ENCODE data around the gene KSR2. TPM values are rescaled to one million over a fixed set of nuclear protein-coding genes. Genes with fewer than 3 reads are reported as not detected.

Gene KSR2
- total and polyA plus RNA-seq, 2 donors (not counting 3 experiments of a cell fraction or from before 2014, with no cell fraction given) = 2.1 to 5.2 TPM

- Histone ChIP-seq H3K4me1 (ENCODE audit: control insufficient read depth, extremely low read depth, insufficient read depth, low read length) (no peaks in the 10 kb centered on the region), H3K9me1 (replicated peaks; ENCODE audit: control insufficient read depth, extremely low read depth, insufficient read depth, low read length) (no peaks in the 10 kb centered on the region), H3K79me2 (ENCODE audit: control insufficient read depth, insufficient read depth, low read length) (no peaks in the 10 kb centered on the region), H4K20me1 (replicated peaks; ENCODE audit: control insufficient read depth, extremely low read depth, insufficient read depth, low read length) (no peaks in the 10 kb centered on the region), H2AFZ (ENCODE audit: low read depth, low read length) (no peak overlapping the region), H3K36me3 (ENCODE audit: control insufficient read depth in 2 of 2, extremely low read depth in 1 of 2, insufficient read depth in 2 of 2, low read length in 2 of 2) (no peaks in the 10 kb centered on the region), H3K9me3 (replicated peaks; ENCODE audit: control insufficient read depth, insufficient read depth, low read length) (no peaks in the 10 kb centered on the region), H3K27me3 (ENCODE audit: control insufficient read depth in 2 of 2, insufficient read depth in 2 of 2, low read length in 2 of 2) (no peaks in the 10 kb centered on the region), H3K9ac (replicated peaks; ENCODE audit: extremely low read depth, insufficient read depth, low read length) (no peak overlapping the region), H3K4me2 (ENCODE audit: insufficient read depth, low read length) (no peak overlapping the region), H3K27ac (ENCODE audit: insufficient read depth, low read depth, low read length) (no peak overlapping the region), H3K4me3 (replicated peaks in 1 of 3; ENCODE audit: insufficient read depth in 1 of 3, low read depth in 1 of 3, low read length in 3 of 3) (no peak overlapping the region)
- no TSS peak for BruUV-seq (replicated peaks)
- DNase-seq (ENCODE audit: low read depth, low spot score) = no peak
- dilution Hi-C loops (cut with MboI; ENCODE audit: extremely low pct_ligation_motif_present, low sequenced_read_pairs) (no loop called here), intact Hi-C loops (cut with micrococcal nuclease) (no loop called here)
- no peak for FAIRE-seq
- POLR2A ChIA-PET = no interaction called here
- CTCF ChIA-PET = interaction anchor here (0.6 to 4.8 kb wide), 6 partner anchors 15 to 504 kb away, joined by 3 to 50 read pairs (median 15); partner anchors contain the start of gene SUDS3
- TF ChIP-seq MYC (IDR thresholded peaks at IDR 0.05; ENCODE audit: low read depth, low read length) (no peak), POLR2A (IDR thresholded peaks at IDR 0.05; ENCODE audit: low read depth, low read length) (no peak)
These were observed 96.1 kb downstream of the KSR2 start for GRCh38 chr12:117872546-117873169.

GRCh38 chr12:117869551-117869950 lies 99.2 kb downstream of the KSR2 start:
- DNase-seq (ENCODE audit: low read depth, low spot score) = no peak
- Histone ChIP-seq H3K9ac (replicated peaks; ENCODE audit: extremely low read depth, insufficient read depth, low read length) (no peak overlapping the region), H4K20me1 (replicated peaks; ENCODE audit: control insufficient read depth, extremely low read depth, insufficient read depth, low read length) (no peaks in the 10 kb centered on the region), H3K4me1 (ENCODE audit: control insufficient read depth, extremely low read depth, insufficient read depth, low read length) (no peaks in the 10 kb centered on the region), H3K4me3 (replicated peaks in 1 of 3; ENCODE audit: insufficient read depth in 1 of 3, low read depth in 1 of 3, low read length in 3 of 3) (no peak overlapping the region), H3K9me3 (replicated peaks; ENCODE audit: control insufficient read depth, insufficient read depth, low read length) (no peaks in the 10 kb centered on the region), H3K27ac (ENCODE audit: insufficient read depth, low read depth, low read length) (no peak overlapping the region), H3K79me2 (ENCODE audit: control insufficient read depth, insufficient read depth, low read length) (no peaks in the 10 kb centered on the region), H3K4me2 (ENCODE audit: insufficient read depth, low read length) (no peak overlapping the region), H3K27me3 (ENCODE audit: control insufficient read depth in 2 of 2, insufficient read depth in 2 of 2, low read length in 2 of 2) (no peaks in the 10 kb centered on the region), H3K36me3 (ENCODE audit: control insufficient read depth in 2 of 2, extremely low read depth in 1 of 2, insufficient read depth in 2 of 2, low read length in 2 of 2) (no peaks in the 10 kb centered on the region), H3K9me1 (replicated peaks; ENCODE audit: control insufficient read depth, extremely low read depth, insufficient read depth, low read length) (no peaks in the 10 kb centered on the region), H2AFZ (ENCODE audit: low read depth, low read length) (no peak overlapping the region)
- ChIA-PET POLR2A (no interaction called here), CTCF (interaction anchor here (1.0 to 5.3 kb wide), 3 partner anchors 12 to 503 kb away, joined by 3 to 35 read pairs (median 4); no protein-coding TSS in a partner anchor)
- BruUV-seq (replicated peaks) = no TSS peak
- intact Hi-C loops (cut with micrococcal nuclease) = no loop called here
- TF ChIP-seq EZH2 (IDR thresholded peaks at IDR 0.05; ENCODE audit: borderline replicate concordance, low read depth, low read length, severe bottlenecking) = no peak
- TF ChIP-seq JUN (IDR thresholded peaks at IDR 0.05; ENCODE audit: borderline replicate concordance, insufficient read depth, insufficient read length, low read depth) = no peak
- no peak for TF ChIP-seq MYC (IDR thresholded peaks at IDR 0.05; ENCODE audit: low read depth, low read length)
- TF ChIP-seq CTCF (IDR thresholded peaks at IDR 0.05; ENCODE audit: extremely low read depth in 1 of 2, insufficient read depth in 1 of 2, low read depth in 1 of 2, low read length in 2 of 2) = no peak
- TF ChIP-seq FOS (IDR thresholded peaks at IDR 0.05; ENCODE audit: borderline replicate concordance, insufficient read depth, low read length) = no peak
- TF ChIP-seq MAX (IDR thresholded peaks at IDR 0.05; ENCODE audit: insufficient read depth, insufficient read length) = no peak
- FAIRE-seq = no peak
- dilution Hi-C loops (cut with MboI; ENCODE audit: extremely low pct_ligation_motif_present, low sequenced_read_pairs) = no loop called here

Data from endothelial cell of umbilical vein (primary cell).